ENCODE results near the gene ZKSCAN8. TPM values are rescaled to one million over a fixed set of nuclear protein-coding genes. Genes with fewer than 3 reads are reported as not detected.
"Not testable (repeated sequence)": the region's sequence is repeated elsewhere in the genome, so short reads cannot be mapped to it uniquely, and the experiment has no call there.

ZKSCAN8 gene
- polyA plus RNA-seq, 1 donor from 2014 or later = 17.2 TPM

DNA sequence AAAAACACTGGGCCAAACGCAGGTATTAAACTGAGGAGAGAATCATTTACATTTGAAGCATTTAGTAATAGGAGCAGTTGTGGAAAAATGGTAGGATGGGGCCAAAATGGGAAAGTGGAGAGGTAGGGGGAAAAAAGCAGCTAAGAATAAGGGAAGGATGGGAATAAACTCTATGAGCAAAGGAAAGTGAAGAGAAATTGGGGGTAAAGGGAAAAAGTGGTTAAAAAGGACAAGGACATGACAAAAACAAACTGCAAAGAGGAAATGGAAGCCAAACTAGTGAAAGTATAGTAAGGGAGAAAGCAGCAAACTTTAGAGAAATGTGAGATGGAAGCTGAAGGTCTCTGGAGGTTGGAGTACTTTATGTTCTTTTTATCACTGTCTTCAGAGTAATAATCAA lies 23.5 kb upstream of the ZKSCAN8 start:
- peaks cover 1% of the 10 kb centered on the region for H3K79me2 ChIP-seq (replicated peaks; ENCODE audit: insufficient read depth, low read length)
- peaks cover 12% of the 10 kb centered on the region for H3K36me3 ChIP-seq (ENCODE audit: insufficient read depth, low read length)
- no peaks in the 10 kb centered on the region for H3K9me3 ChIP-seq (ENCODE audit: low read length)
- no peaks in the 10 kb centered on the region for H4K20me1 ChIP-seq (ENCODE audit: insufficient read depth)
- no peak overlapping the region for H3K9ac ChIP-seq (ENCODE audit: low read length)
- H3K4me2 ChIP-seq (ENCODE audit: low read length) = no peak overlapping the region
- no peak overlapping the region for H3K27ac ChIP-seq (ENCODE audit: low read length)
- no peak overlapping the region for H2AFZ ChIP-seq (ENCODE audit: low read depth, low read length)
- H3F3A ChIP-seq (ENCODE audit: insufficient read depth, low read length, poor library complexity, severe bottlenecking) = no peaks in the 10 kb centered on the region
- no peak overlapping the region for H3K4me3 ChIP-seq (ENCODE audit: low read length)
- TF ChIP-seq EZH2 (IDR thresholded peaks at IDR 0.05; ENCODE audit: borderline replicate concordance, insufficient read depth, low read length, poor library complexity, severe bottlenecking) (no peak), TAF1 (IDR thresholded peaks at IDR 0.05; ENCODE audit: low read depth) (no peak), POLR2AphosphoS5 (IDR thresholded peaks at IDR 0.05) (no peak), SMC3 (conservative IDR thresholded peaks at IDR 0.05; ENCODE audit: poor library complexity) (no peak), RAD21 (conservative IDR thresholded peaks at IDR 0.05) (no peak), CTCF (IDR thresholded peaks at IDR 0.05; ENCODE audit: poor library complexity, severe bottlenecking) (no peak), EP300 (conservative IDR thresholded peaks at IDR 0.05; ENCODE audit: poor library complexity, severe bottlenecking) (no peak), MXI1 (conservative IDR thresholded peaks at IDR 0.05; ENCODE audit: poor library complexity, severe bottlenecking) (no peak), REST (IDR thresholded peaks at IDR 0.05; ENCODE audit: borderline replicate concordance) (no peak)
- no peaks in the 10 kb centered on the region for H3K9me2 ChIP-seq (ENCODE audit: insufficient read depth, low read length)
- H3K27me3 ChIP-seq (ENCODE audit: insufficient read depth, low read depth, low read length) = no peaks in the 10 kb centered on the region

- H3K27ac ChIP-seq (ENCODE audit: low read length) = no peak overlapping the region
- no peak for TF ChIP-seq REST (IDR thresholded peaks at IDR 0.05; ENCODE audit: borderline replicate concordance)
- H3K9ac ChIP-seq (ENCODE audit: low read length) = no peak overlapping the region
- H3K9me3 ChIP-seq (ENCODE audit: low read length) = no peaks in the 10 kb centered on the region
- H2AFZ ChIP-seq (ENCODE audit: low read depth, low read length) = no peak overlapping the region
- no peak overlapping the region for H3K4me2 ChIP-seq (ENCODE audit: low read length)
- H3K9me2 ChIP-seq (ENCODE audit: insufficient read depth, low read length) = no peaks in the 10 kb centered on the region
- no peaks in the 10 kb centered on the region for H4K20me1 ChIP-seq (ENCODE audit: insufficient read depth)
- H3K27me3 ChIP-seq (ENCODE audit: insufficient read depth, low read depth, low read length) = no peaks in the 10 kb centered on the region
- peaks cover 38% of the 10 kb centered on the region for H3K79me2 ChIP-seq (replicated peaks; ENCODE audit: insufficient read depth, low read length)
- no peaks in the 10 kb centered on the region for H3F3A ChIP-seq (ENCODE audit: insufficient read depth, low read length, poor library complexity, severe bottlenecking)
- H3K4me3 ChIP-seq (ENCODE audit: low read length) = no peak overlapping the region
- H3K36me3 ChIP-seq (ENCODE audit: insufficient read depth, low read length) = peaks cover 4% of the 10 kb centered on the region
Observed at GRCh38 chr6:28121876-28122275, 19.8 kb upstream of the ZKSCAN8 start.

GRCh38 chr6:28122283-28122682 lies 19.4 kb upstream of the ZKSCAN8 start:
- H3K4me2 ChIP-seq (ENCODE audit: low read length); H3K4me3 ChIP-seq (ENCODE audit: low read length); H3K9ac ChIP-seq (ENCODE audit: low read length); H3K9me2 ChIP-seq (ENCODE audit: insufficient read depth, low read length); H3K27ac ChIP-seq (ENCODE audit: low read length); H3K36me3 ChIP-seq (ENCODE audit: insufficient read depth, low read length); H2AFZ ChIP-seq (ENCODE audit: low read depth, low read length); H3K9me3 ChIP-seq (ENCODE audit: low read length); H4K20me1 ChIP-seq (ENCODE audit: insufficient read depth); H3F3A ChIP-seq (ENCODE audit: insufficient read depth, low read length, poor library complexity, severe bottlenecking); H3K27me3 ChIP-seq (ENCODE audit: insufficient read depth, low read depth, low read length): not testable (repeated sequence)
- H3K79me2 ChIP-seq (replicated peaks; ENCODE audit: insufficient read depth, low read length) = peaks cover 41% of the 10 kb centered on the region

Data from neural cell (in vitro differentiated cells).